Adipocyte (in vitro differentiated cells): ENCODE data around the gene CNR1.

Source experiments
- DNase-seq: peaks from one replicate; pipeline ENCODE4 v3.0.0-alpha.2; 2015; ENCODE audit warnings: low read depth
- H3K27me3 ChIP-seq: replicated peaks from 2 replicates; pipeline ENCODE4 v1.7.0; 2013; ENCODE audit warnings: mild to moderate bottlenecking, low read length, moderate library complexity; ENCODE audit not compliant: control insufficient read depth, insufficient read depth
- H3K36me3 ChIP-seq: 2 replicates; pipeline ENCODE4 v1.7.0; 2013; ENCODE audit warnings: low read length, mild to moderate bottlenecking, moderate library complexity; ENCODE audit not compliant: control insufficient read depth, insufficient read depth, severe bottlenecking
- H3K4me1 ChIP-seq: 2 replicates; pipeline ENCODE4 v1.7.0; 2013; ENCODE audit warnings: mild to moderate bottlenecking, low read length, moderate library complexity; ENCODE audit not compliant: control insufficient read depth, insufficient read depth
- H3K4me3 ChIP-seq: 2 replicates; pipeline ENCODE4 v1.7.0; 2013; ENCODE audit warnings: mild to moderate bottlenecking, low read length, moderate library complexity
- H3K9ac ChIP-seq: 2 replicates; pipeline ENCODE4 v1.7.0; 2013; ENCODE audit warnings: mild to moderate bottlenecking, low read length, moderate library complexity
- H3K9me3 ChIP-seq: 2 replicates; pipeline ENCODE4 v1.7.0; 2013; ENCODE audit warnings: mild to moderate bottlenecking, low read length, moderate library complexity; ENCODE audit not compliant: control insufficient read depth

CNR1 gene

DNA sequence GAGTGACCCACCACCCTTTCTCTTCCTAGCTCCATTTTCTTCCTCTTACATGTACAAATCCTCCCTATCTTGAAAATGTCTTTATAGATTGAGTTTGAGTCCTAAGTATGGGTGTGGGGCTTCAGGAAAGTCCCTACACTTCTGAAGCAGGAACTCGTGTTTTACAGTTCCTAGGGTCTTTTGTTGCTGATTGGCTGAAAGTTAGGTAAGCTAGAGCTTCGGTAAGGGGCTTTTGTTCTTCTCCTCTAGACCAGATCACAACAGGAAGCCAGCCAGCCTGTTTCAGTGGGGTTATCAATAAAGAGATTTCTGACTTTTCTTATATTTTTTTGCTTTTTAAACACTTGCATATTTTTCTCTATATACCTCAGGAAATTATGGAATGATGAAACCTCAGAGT, 51.3 kb downstream of the CNR1 start:
- Histone ChIP-seq H3K9ac (no peak overlapping the region), H3K27me3 (peaks cover 6% of the 10 kb centered on the region), H3K4me1 (no peaks in the 10 kb centered on the region), H3K9me3 (no peaks in the 10 kb centered on the region), H3K4me3 (no peak overlapping the region), H3K36me3 (no peaks in the 10 kb centered on the region)
- no peak for DNase-seq

DNA sequence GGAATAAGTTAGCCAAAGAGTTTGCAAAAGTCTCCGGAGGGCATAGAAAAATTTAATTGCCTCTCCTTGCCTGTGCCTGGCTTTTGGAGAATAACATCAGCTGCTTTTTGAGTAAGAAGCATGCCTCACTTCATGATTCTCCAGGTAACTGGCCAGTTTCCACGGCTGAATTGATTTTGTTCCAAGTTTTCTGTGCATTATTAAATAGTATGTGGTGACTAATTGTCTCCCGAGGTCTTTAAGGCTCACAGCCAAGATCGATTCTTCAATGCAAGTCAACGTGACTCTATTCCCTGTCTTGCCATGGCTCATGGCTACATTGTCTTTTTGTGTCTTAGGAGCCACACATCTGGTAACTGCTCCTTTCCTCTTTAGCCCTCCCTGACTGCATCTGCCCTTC, 54.2 kb downstream of the CNR1 start:
- Histone ChIP-seq H3K9me3 (no peaks in the 10 kb centered on the region), H3K36me3 (no peaks in the 10 kb centered on the region), H3K4me3 (no peak overlapping the region), H3K27me3 (peaks cover 6% of the 10 kb centered on the region), H3K4me1 (no peaks in the 10 kb centered on the region), H3K9ac (no peak overlapping the region)
- no peak for DNase-seq

- Histone ChIP-seq H3K27me3 (no peaks in the 10 kb centered on the region), H3K9ac (no peak overlapping the region), H3K9me3 (no peaks in the 10 kb centered on the region), H3K36me3 (no peaks in the 10 kb centered on the region), H3K4me1 (no peaks in the 10 kb centered on the region), H3K4me3 (no peak overlapping the region)
- no peak for DNase-seq
These were observed 58.9 kb downstream of the CNR1 start for GRCh38 chr6:88107241-88107640.

- no peak overlapping the region for H3K4me3 ChIP-seq
- DNase-seq = no peak
- no peak overlapping the region for H3K9ac ChIP-seq
- H3K4me1 ChIP-seq = no peaks in the 10 kb centered on the region
- no peaks in the 10 kb centered on the region for H3K9me3 ChIP-seq
- H3K27me3 ChIP-seq = no peaks in the 10 kb centered on the region
- H3K36me3 ChIP-seq = no peaks in the 10 kb centered on the region
These were observed 60.3 kb downstream of the CNR1 start for GRCh38 chr6:88105741-88106340.
